CD4-positive, alpha-beta T cell (primary cell): ENCODE data around the gene CAP2. TPM values are rescaled to one million over a fixed set of nuclear protein-coding genes. Genes with fewer than 3 reads are reported as not detected.

Source experiments
- ATAC-seq: fragments of 200-7000 bp; cut with Tn5 transposase; one replicate; pipeline ENCODE4 v1.10.0; 2022; ENCODE audit warnings: mild to moderate bottlenecking; ENCODE audit not compliant: poor library complexity
- CTCF ChIA-PET: fragments of 350-600 bp; sonication (Branson Sonifier 250); formaldehyde crosslinking; loops from one replicate; lab custom pipeline; 2021; ENCODE audit warnings: antibody characterized with exemption, inconsistent platforms; lab: Charles Lee
- POLR2A ChIA-PET: fragments of 350-600 bp; sonication (Branson Sonifier 250); formaldehyde crosslinking; loops from one replicate; lab custom pipeline; 2021; ENCODE audit warnings: antibody characterized with exemption, inconsistent platforms; lab: Charles Lee
- DNase-seq, 14 experiments: peaks; one replicate each; pipeline ENCODE4 v3.0.0-alpha.2; 2013 to 2020; ENCODE audit warnings: mixed read lengths in 2 of 14
- H3K27ac ChIP-seq, 2 donors: one replicate each; pipeline versions ENCODE4 v1.5.1 to v1.7.0; 2013; ENCODE audit warnings: low read length in 2 of 2, low read depth in 1 of 2, mild to moderate bottlenecking in 1 of 2
- H3K27me3 ChIP-seq, 2 experiments: 1 replicate in 1 of 2; 2 replicates in 1 of 2; pipeline versions ENCODE4 v1.6.1 to v1.7.0; 2013; ENCODE audit warnings: low read length in 2 of 2, control low read depth in 1 of 2, mild to moderate bottlenecking in 1 of 2, moderate library complexity in 1 of 2; ENCODE audit not compliant: insufficient read depth in 2 of 2, control insufficient read depth in 1 of 2
- H3K36me3 ChIP-seq: one replicate; pipeline ENCODE4 v1.6.1; 2013; ENCODE audit warnings: low read length, control low read depth; ENCODE audit not compliant: insufficient read depth
- H3K4me1 ChIP-seq: one replicate; pipeline ENCODE4 v1.6.1; 2013; ENCODE audit warnings: low read length, control low read depth; ENCODE audit not compliant: insufficient read depth
- H3K4me3 ChIP-seq: one replicate; pipeline ENCODE4 v1.5.1; 2013; ENCODE audit warnings: mild to moderate bottlenecking, low read length, moderate library complexity
- H3K9me3 ChIP-seq, 2 experiments: 1 replicate in 1 of 2; 2 replicates in 1 of 2; pipeline versions ENCODE4 v1.6.1 to v1.7.0; 2013; ENCODE audit warnings: low read length in 2 of 2, mild to moderate bottlenecking in 2 of 2, control low read depth in 1 of 2, moderate library complexity in 1 of 2; ENCODE audit not compliant: control insufficient read depth in 1 of 2, insufficient read depth in 1 of 2
- H3K27ac Mint-ChIP-seq: one replicate; pipeline ENCODE4 v1.8.0; 2020; ENCODE audit warnings: mixed read lengths
- H3K27me3 Mint-ChIP-seq: one replicate; pipeline ENCODE4 v1.8.0; 2021; ENCODE audit warnings: mixed read lengths
- H3K36me3 Mint-ChIP-seq: one replicate; pipeline ENCODE4 v1.8.0; 2021; ENCODE audit warnings: low read depth, mixed read lengths
- H3K4me1 Mint-ChIP-seq: one replicate; pipeline ENCODE4 v1.8.0; 2021; ENCODE audit warnings: low read depth, mixed read lengths
- H3K4me3 Mint-ChIP-seq: one replicate; pipeline ENCODE4 v1.8.0; 2020; ENCODE audit warnings: mild to moderate bottlenecking, mixed read lengths
- H3K9me3 Mint-ChIP-seq: one replicate; pipeline ENCODE4 v1.8.0; 2020; ENCODE audit warnings: mixed read lengths
- intact Hi-C, 2 experiments: fragments of 100-400 bp; cut with DNase I in 1 of 2; cut with micrococcal nuclease in 1 of 2; formaldehyde crosslinking; loops; one replicate each; pipeline versions ENCODE4 v1.15.1 to v1.9.0; 2023 to 2025; cut with DNase I, micrococcal nuclease
- total RNA-seq, 174 experiments: library from RNA in 2 of 174; stranded (reverse) in 2 of 174; gene quantifications; one replicate each; pipeline ENCODE4 v1.2.3 and lab custom pipeline; 2021 to 2026
- TF ChIP-seq, protein P1 (sequence below): fragments of 200-600 bp; IDR thresholded peaks from one replicate; pipeline ENCODE4 v1.8.0; 2022; ENCODE audit warnings: antibody characterized with exemption, mild to moderate bottlenecking

CAP2 gene
- total RNA-seq, 2 experiments from 2014 or later: not detected

DNA sequence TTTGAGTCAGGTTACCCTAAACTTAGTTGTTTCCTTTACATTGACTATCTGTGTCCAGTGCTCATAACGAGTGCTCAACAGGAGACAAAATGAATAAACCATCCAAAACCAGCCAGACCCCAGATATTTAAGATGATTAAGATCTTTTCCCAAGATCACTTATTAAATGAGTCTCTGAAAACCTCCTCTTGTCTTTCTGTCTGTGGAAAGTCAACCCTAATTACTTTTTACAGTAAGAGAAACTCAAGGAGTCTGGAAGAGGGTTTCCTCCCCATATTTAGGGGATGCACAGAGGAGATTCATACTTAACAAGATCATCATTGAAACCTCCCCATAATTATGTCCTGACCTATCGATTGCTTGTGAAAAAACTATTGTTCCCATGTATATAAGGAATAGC is 84.0 kb downstream of the CAP2 start:
- H3K36me3 ChIP-seq: no peaks in the 10 kb centered on the region
- no peaks in the 10 kb centered on the region for H3K9me3 ChIP-seq
- no peaks in the 10 kb centered on the region for H3K4me1 ChIP-seq
- Mint-ChIP-seq H3K9me3 (no peaks in the 10 kb centered on the region), H3K27ac (no peak overlapping the region), H3K36me3 (no peaks in the 10 kb centered on the region), H3K4me1 (no peaks in the 10 kb centered on the region), H3K4me3 (no peak overlapping the region), H3K27me3 (peaks cover 7% of the 10 kb centered on the region)
- no peak overlapping the region for H3K27ac ChIP-seq
- H3K4me3 ChIP-seq: no peak overlapping the region
- no peak for ATAC-seq
- DNase-seq: no peak
- CTCF ChIA-PET: no interaction called here
- H3K27me3 ChIP-seq: peaks cover 0 to 10% of the 10 kb centered on the region in 2 experiments
- POLR2A ChIA-PET: no interaction called here
- intact Hi-C loops: no loop called here
- TF ChIP-seq, protein P1, sequence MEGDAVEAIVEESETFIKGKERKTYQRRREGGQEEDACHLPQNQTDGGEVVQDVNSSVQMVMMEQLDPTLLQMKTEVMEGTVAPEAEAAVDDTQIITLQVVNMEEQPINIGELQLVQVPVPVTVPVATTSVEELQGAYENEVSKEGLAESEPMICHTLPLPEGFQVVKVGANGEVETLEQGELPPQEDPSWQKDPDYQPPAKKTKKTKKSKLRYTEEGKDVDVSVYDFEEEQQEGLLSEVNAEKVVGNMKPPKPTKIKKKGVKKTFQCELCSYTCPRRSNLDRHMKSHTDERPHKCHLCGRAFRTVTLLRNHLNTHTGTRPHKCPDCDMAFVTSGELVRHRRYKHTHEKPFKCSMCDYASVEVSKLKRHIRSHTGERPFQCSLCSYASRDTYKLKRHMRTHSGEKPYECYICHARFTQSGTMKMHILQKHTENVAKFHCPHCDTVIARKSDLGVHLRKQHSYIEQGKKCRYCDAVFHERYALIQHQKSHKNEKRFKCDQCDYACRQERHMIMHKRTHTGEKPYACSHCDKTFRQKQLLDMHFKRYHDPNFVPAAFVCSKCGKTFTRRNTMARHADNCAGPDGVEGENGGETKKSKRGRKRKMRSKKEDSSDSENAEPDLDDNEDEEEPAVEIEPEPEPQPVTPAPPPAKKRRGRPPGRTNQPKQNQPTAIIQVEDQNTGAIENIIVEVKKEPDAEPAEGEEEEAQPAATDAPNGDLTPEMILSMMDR: no peak

DNA sequence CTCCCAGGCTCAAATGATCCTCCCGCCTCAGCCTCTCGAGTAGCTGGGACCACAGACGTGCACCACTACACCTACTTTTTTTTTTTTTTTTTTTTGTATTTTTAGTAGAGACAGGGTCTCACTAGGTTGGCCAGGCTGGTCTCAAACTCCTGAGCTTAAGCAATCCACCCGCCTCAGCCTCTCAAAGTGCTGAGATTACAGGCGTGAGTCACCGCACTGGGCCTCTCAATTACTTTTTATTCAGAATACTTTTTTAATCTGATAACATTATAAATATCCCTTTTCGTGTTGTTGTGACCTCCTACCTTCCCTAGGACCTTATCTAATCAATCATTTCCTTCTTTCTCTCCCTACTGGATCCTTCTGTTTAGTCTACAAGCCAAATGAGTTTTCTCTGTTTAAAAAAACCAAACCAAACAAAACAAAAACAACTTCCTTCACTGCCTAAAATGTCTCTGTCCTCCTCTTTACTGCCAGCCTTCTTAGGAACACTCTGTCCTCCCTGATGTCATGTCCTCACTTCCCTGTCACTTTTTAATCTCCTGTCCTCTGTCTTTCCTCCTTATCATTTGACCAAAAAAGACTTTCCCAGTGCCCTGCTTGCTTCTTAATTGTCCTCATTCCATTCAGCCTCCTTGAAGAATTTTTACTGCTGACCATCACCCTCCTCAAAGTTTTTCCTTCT is 85.0 kb downstream of the CAP2 start:
- Histone ChIP-seq H3K36me3 (no peaks in the 10 kb centered on the region), H3K4me3 (no peak overlapping the region), H3K27me3 (peaks cover 0 to 10% of the 10 kb centered on the region in 2 experiments), H3K9me3 (no peaks in the 10 kb centered on the region), H3K27ac (no peak overlapping the region), H3K4me1 (no peaks in the 10 kb centered on the region)
- Mint-ChIP-seq H3K27ac (no peak overlapping the region), H3K4me1 (no peaks in the 10 kb centered on the region), H3K9me3 (no peaks in the 10 kb centered on the region), H3K27me3 (peaks cover 12% of the 10 kb centered on the region), H3K4me3 (no peak overlapping the region), H3K36me3 (no peaks in the 10 kb centered on the region)
- ATAC-seq (no peak), DNase-seq (no peak)
- POLR2A ChIA-PET: no interaction called here
- intact Hi-C loops: no loop called here
- TF ChIP-seq, protein P1: no peak
- CTCF ChIA-PET: no interaction called here

GRCh38 chr6:17478946-17479345 is 85.6 kb downstream of the CAP2 start:
- H3K4me1 Mint-ChIP-seq: no peaks in the 10 kb centered on the region
- DNase-seq (no peak), ATAC-seq (no peak)
- no peak overlapping the region for H3K27ac Mint-ChIP-seq
- intact Hi-C loops: no loop called here
- TF ChIP-seq, protein P1: no peak
- H3K4me3 ChIP-seq: no peak overlapping the region
- ChIA-PET POLR2A (no interaction called here), CTCF (no interaction called here)
- no peaks in the 10 kb centered on the region for H3K9me3 Mint-ChIP-seq
- H3K36me3 ChIP-seq: no peaks in the 10 kb centered on the region
- H3K4me3 Mint-ChIP-seq: no peak overlapping the region
- H3K27me3 ChIP-seq: peaks cover 0 to 10% of the 10 kb centered on the region in 2 experiments
- H3K4me1 ChIP-seq: no peaks in the 10 kb centered on the region
- H3K36me3 Mint-ChIP-seq: no peaks in the 10 kb centered on the region
- H3K9me3 ChIP-seq: no peaks in the 10 kb centered on the region
- H3K27ac ChIP-seq: no peak overlapping the region
- H3K27me3 Mint-ChIP-seq: peaks cover 12% of the 10 kb centered on the region
